AG04450 (cell line): ENCODE data around the gene CENPF. TPM values are rescaled to one million over a fixed set of nuclear protein-coding genes. Genes with fewer than 3 reads are reported as not detected.

Experiments used
- CTCF ChIA-PET: fragments of 300-600, 350-600 bp; formaldehyde crosslinking; extraction: SDS; loops from one replicate; lab custom pipeline; 2022; ENCODE audit warnings: antibody characterized with exemption, inconsistent platforms; lab: Charles Lee
- POLR2A ChIA-PET: fragments of 350-600 bp; formaldehyde crosslinking; extraction: SDS; loops from one replicate; lab custom pipeline; 2021; ENCODE audit warnings: antibody characterized with exemption, inconsistent platforms; lab: Yijun Ruan, JAX
- DNase-seq: peaks from one replicate; pipeline ENCODE4 v3.0.0-alpha.2; 2011; ENCODE audit warnings: low read depth, low spot score
- H3K27ac ChIP-seq: one replicate; pipeline ENCODE4 v1.5.1; 2012; ENCODE audit warnings: low read depth, low read length, control low read depth
- H3K27me3 ChIP-seq: one replicate; pipeline ENCODE4 v1.6.0; 2012; ENCODE audit warnings: low read length; ENCODE audit not compliant: control insufficient read depth, insufficient read depth
- H3K4me3 ChIP-seq: 2 replicates; pipeline ENCODE4 v1.5.1; 2011; ENCODE audit warnings: mild to moderate bottlenecking, low read depth, low read length, control low read depth
- H3K9me3 ChIP-seq: 2 replicates; pipeline ENCODE4 v1.5.1; 2012; ENCODE audit warnings: low read length; ENCODE audit not compliant: control insufficient read depth, insufficient read depth
- CTCF ChIP-seq: IDR thresholded peaks from 2 replicates; pipeline ENCODE4 v1.5.1; 2011; ENCODE audit warnings: low read depth, low read length, control low read depth, inconsistent platforms
- polyA plus RNA-seq: library from polyadenylated mRNA; depleted of rRNA; stranded (reverse); fragments of >200 nt; gene quantifications from 2 replicates; pipeline ENCODE4 v1.2.3, GENCODE V29; 2011

The CENPF gene
- polyA plus RNA-seq, 1 experiment, result 17.5 TPM

GRCh38 chr1:214583113-214583512 is 19.9 kb upstream of the CENPF start:
- Histone ChIP-seq H3K27ac (no peak overlapping the region), H3K4me3 (no peak overlapping the region), H3K9me3 (no peaks in the 10 kb centered on the region), H3K27me3 (no peaks in the 10 kb centered on the region)
- no peak for DNase-seq
- TF ChIP-seq CTCF, result no peak
- CTCF ChIA-PET, result interaction anchor here (0.5 to 10.5 kb wide), 12 partner anchors 8 to 1947 kb away, joined by 3 to 278 read pairs (median 9); no protein-coding TSS in a partner anchor
- POLR2A ChIA-PET, result interaction anchor here (0.6 kb wide), 1 partner anchor 256 kb away, joined by 3 read pairs; no protein-coding TSS in a partner anchor

GRCh38 chr1:214583824-214584554 is 19.0 kb upstream of the CENPF start:
- POLR2A ChIA-PET, result interaction anchor here (0.5 to 1.8 kb wide), 5 partner anchors 29 to 257 kb away, joined by 3 to 9 read pairs (median 3); partner anchors contain the start of gene PTPN14
- no peak for DNase-seq
- Histone ChIP-seq H3K4me3 (no peak overlapping the region), H3K9me3 (no peaks in the 10 kb centered on the region), H3K27ac (no peak overlapping the region), H3K27me3 (no peaks in the 10 kb centered on the region)
- CTCF ChIA-PET, result interaction anchor here (0.8 to 10.5 kb wide), 21 partner anchors 8 to 940 kb away, joined by 3 to 278 read pairs (median 5); no protein-coding TSS in a partner anchor
- no peak for TF ChIP-seq CTCF

GRCh38 chr1:214584805-214585766 is 17.9 kb upstream of the CENPF start:
- no peak overlapping the region for H3K27ac ChIP-seq
- ChIA-PET POLR2A (interaction anchor here (0.5 to 1.8 kb wide), 2 partner anchors 30 to 33 kb away, joined by 3 to 9 read pairs; partner anchors contain the start of gene PTPN14), CTCF (interaction anchor here (0.7 to 10.5 kb wide), 32 partner anchors 9 to 945 kb away, joined by 3 to 278 read pairs (median 4); partner anchors contain the start of gene PTPN14)
- DNase-seq, result peak; percentile 26
- no peaks in the 10 kb centered on the region for H3K9me3 ChIP-seq
- peak; percentile 86 for TF ChIP-seq CTCF
- no peaks in the 10 kb centered on the region for H3K27me3 ChIP-seq
- no peak overlapping the region for H3K4me3 ChIP-seq

GRCh38 chr1:214586621-214587020 is 16.4 kb upstream of the CENPF start:
- POLR2A ChIA-PET, result no interaction called here
- no peak for TF ChIP-seq CTCF
- H3K27me3 ChIP-seq, result no peaks in the 10 kb centered on the region
- no peak overlapping the region for H3K27ac ChIP-seq
- no peak for DNase-seq
- H3K4me3 ChIP-seq, result no peak overlapping the region
- CTCF ChIA-PET, result interaction anchor here (1.7 to 10.5 kb wide), 5 partner anchors 35 to 937 kb away, joined by 5 to 278 read pairs (median 7); partner anchors contain the start of gene PTPN14
- H3K9me3 ChIP-seq, result no peaks in the 10 kb centered on the region
